Eye (tissue), 1 donor: ENCODE results near the gene ACTN4.

Experiments
- DNase-seq: peaks from one replicate; pipeline ENCODE4 v3.0.0-alpha.2; 2015

Gene ACTN4

GRCh38 chr19:38662537-38663155 is 15.2 kb downstream of the ACTN4 start:
- DNase-seq: no peak

GRCh38 chr19:38663156-38663651 is 15.8 kb downstream of the ACTN4 start:
- DNase-seq: peak; percentile 16

GRCh38 chr19:38663957-38664502 is 16.6 kb downstream of the ACTN4 start:
- no peak for DNase-seq

- no peak for DNase-seq
These were observed 17.2 kb downstream of the ACTN4 start for GRCh38 chr19:38664503-38665211.

GRCh38 chr19:38665219-38665931 is 17.9 kb downstream of the ACTN4 start:
- DNase-seq: no peak

- peak; percentile 76 for DNase-seq
These were observed 18.7 kb downstream of the ACTN4 start for GRCh38 chr19:38665950-38666662.

GRCh38 chr19:38666663-38667511 is 19.4 kb downstream of the ACTN4 start:
- peak; percentile 88 for DNase-seq

- DNase-seq: peak; percentile 53
These were observed 20.3 kb downstream of the ACTN4 start for GRCh38 chr19:38667661-38668171.

- no peak for DNase-seq
These were observed 22.1 kb downstream of the ACTN4 start for GRCh38 chr19:38669552-38669951.

- DNase-seq: no peak
These were observed 23.5 kb downstream of the ACTN4 start for GRCh38 chr19:38670921-38671398.

GRCh38 chr19:38671654-38672053 is 24.2 kb downstream of the ACTN4 start:
- no peak for DNase-seq

GRCh38 chr19:38673030-38673429 is 25.6 kb downstream of the ACTN4 start:
- DNase-seq: no peak

GRCh38 chr19:38674388-38675171 is 27.1 kb downstream of the ACTN4 start:
- DNase-seq: no peak

- no peak for DNase-seq
These were observed 28.2 kb downstream of the ACTN4 start for GRCh38 chr19:38675611-38676010.

- DNase-seq: no peak
These were observed 28.8 kb downstream of the ACTN4 start for GRCh38 chr19:38676023-38676877.

- DNase-seq: no peak
These were observed 29.6 kb downstream of the ACTN4 start for GRCh38 chr19:38676878-38677646.

GRCh38 chr19:38678217-38678890 is 30.9 kb downstream of the ACTN4 start:
- no peak for DNase-seq

GRCh38 chr19:38678891-38679494 is 31.5 kb downstream of the ACTN4 start:
- no peak for DNase-seq
